ENCODE data around the gene PCDHAC2.

PCDHAC2 gene

DNA sequence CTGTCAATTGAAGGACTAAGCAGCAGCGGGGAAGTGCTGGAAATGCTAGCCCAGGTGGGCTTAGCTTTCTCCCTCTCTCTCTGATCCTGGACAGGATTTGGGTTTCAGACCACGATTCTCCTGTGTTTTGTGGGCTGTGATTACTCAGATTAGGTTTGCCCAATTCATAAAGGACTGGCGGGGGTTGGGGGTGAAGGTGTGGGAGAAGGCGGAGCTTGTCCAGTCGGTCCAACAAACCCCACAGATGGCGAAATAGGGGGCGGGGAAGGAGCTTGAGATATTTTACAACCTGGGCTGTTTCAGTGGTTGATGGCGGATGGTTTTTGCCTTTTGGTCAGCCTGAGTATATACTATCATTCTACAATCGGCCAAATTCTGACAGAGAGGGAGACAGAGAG, 35.2 kb downstream of the PCDHAC2 start:
- DNase-seq (ENCODE audit: low read depth), result no peak
- TF ChIP-seq, protein P1, sequence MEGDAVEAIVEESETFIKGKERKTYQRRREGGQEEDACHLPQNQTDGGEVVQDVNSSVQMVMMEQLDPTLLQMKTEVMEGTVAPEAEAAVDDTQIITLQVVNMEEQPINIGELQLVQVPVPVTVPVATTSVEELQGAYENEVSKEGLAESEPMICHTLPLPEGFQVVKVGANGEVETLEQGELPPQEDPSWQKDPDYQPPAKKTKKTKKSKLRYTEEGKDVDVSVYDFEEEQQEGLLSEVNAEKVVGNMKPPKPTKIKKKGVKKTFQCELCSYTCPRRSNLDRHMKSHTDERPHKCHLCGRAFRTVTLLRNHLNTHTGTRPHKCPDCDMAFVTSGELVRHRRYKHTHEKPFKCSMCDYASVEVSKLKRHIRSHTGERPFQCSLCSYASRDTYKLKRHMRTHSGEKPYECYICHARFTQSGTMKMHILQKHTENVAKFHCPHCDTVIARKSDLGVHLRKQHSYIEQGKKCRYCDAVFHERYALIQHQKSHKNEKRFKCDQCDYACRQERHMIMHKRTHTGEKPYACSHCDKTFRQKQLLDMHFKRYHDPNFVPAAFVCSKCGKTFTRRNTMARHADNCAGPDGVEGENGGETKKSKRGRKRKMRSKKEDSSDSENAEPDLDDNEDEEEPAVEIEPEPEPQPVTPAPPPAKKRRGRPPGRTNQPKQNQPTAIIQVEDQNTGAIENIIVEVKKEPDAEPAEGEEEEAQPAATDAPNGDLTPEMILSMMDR (IDR thresholded peaks at IDR 0.05; ENCODE audit: control insufficient read depth, extremely low read depth, insufficient read depth), result no peak
- no peak overlapping the region for H3K4me3 ChIP-seq (ENCODE audit: low read depth, low read length)

DNA sequence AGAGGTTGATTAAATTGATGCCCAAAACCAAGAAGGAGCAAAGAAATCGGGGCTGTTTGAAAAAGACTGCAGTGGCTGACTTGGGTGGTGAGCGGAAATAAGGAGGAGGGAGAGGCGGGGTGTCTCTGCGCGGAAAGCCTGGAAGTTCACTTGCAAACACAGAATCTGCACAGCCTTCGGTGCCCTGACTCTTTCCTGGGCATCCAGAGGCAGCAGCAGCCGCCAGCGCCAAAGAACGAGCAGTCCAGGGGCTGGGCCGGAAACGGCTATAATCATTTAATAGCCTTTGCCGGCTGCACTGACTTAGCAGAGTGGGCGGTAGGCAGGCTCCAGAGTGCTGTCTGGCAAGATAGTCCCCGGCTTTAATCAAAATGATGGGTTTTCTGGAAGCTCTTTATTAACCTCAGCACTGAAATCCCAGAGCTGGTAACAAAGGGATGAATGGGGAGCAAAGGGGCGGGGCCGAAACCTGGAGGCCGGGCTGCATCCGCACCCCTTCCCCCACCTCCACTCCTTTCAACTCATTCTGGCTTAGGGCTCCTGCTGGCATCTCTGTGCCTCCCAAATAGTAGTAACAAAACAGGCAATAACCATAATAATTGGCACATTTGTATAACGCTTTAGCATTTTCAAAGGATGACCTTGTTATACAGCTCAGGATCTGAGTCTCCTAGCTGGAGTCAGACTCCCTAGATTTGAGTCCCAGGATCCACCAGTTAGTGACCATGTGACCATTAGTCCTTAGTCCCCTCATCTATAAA, 35.7 kb downstream of the PCDHAC2 start:
- TF ChIP-seq, protein P1 (IDR thresholded peaks at IDR 0.05; ENCODE audit: control insufficient read depth, extremely low read depth, insufficient read depth), result no peak
- DNase-seq (ENCODE audit: low read depth), result no peak
- no peak overlapping the region for H3K4me3 ChIP-seq (ENCODE audit: low read depth, low read length)

DNA sequence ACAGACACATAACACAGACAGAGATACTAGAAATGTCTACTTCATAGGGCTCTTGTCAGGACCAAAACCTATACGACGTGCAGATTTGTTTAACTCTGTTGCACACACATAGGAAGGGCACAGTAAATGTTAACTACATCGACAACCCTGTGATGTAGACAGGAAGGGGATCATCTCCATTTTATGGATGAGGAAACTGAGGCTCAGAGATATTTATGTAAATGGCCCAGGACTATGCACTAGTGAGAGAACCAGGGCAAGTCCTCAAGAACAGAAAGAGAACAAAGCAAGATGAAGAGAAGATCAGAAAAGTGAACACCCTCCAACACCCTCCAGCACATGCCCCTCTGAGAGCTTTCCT, 36.3 kb downstream of the PCDHAC2 start:
- H3K4me3 ChIP-seq (ENCODE audit: low read depth, low read length), result no peak overlapping the region
- DNase-seq (ENCODE audit: low read depth), result no peak
- TF ChIP-seq, protein P1 (IDR thresholded peaks at IDR 0.05; ENCODE audit: control insufficient read depth, extremely low read depth, insufficient read depth), result no peak

DNA sequence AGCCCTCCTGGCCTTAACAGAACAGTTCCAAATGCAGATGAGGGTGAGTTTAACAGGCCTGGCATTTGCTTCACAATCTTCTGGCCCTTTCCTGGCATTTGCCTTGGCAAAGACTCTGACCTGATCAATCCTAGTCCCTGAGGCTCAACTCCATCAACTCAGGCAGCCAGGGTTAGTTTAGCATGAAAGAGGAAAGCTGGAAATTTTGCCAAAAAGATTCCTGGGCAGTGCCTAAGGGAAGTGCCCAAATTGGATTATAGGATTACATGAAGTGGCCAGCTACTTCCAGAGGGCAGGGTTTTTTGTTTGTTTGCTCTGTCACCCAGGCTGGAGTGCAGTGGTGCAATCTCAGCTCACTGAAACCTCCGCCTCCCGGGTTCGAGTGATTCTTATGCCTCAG, 36.8 kb downstream of the PCDHAC2 start:
- no peak for DNase-seq (ENCODE audit: low read depth)
- H3K4me3 ChIP-seq (ENCODE audit: low read depth, low read length), result no peak overlapping the region
- TF ChIP-seq, protein P1 (IDR thresholded peaks at IDR 0.05; ENCODE audit: control insufficient read depth, extremely low read depth, insufficient read depth), result no peak

DNA sequence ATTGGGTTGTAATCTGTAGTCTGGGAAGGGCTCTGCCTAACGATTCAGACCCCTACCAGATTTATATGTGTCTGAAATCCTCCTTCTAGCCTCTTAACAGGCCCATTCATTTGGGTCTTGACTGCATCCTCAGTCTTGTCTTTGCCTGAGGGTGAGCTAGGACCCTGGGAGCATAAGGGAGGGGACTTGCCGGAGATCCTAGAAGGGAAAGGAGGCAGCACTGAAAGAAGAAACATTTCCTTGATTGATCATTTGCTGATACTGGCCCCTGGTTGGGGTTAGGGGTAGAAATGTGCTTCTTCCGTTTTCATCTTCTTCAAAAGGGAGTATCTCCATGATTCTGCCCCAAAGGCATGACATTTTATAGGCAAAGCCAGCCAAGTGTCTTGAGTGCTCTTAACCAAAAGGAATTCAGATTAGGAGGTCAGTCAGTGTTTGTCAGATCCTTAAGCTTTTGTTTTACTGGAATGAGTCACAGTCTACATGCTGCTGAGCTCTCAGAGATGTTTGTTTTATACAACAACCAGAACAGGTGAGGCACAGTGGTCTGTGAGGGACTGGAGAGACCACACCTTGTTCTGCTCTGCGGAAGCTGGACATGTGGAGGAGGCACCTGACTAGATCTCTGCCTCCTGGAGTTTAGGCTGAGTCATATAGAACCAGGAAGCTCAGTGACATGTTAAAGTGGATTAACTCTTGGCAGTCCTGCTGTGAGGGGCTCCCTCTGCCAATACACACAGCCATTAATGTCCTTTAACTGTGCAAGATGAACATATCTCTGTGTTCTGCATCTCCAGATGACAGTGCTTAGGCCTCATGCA, 37.7 kb downstream of the PCDHAC2 start:
- no peak for DNase-seq (ENCODE audit: low read depth)
- no peak overlapping the region for H3K4me3 ChIP-seq (ENCODE audit: low read depth, low read length)
- TF ChIP-seq, protein P1 (IDR thresholded peaks at IDR 0.05; ENCODE audit: control insufficient read depth, extremely low read depth, insufficient read depth), result no peak

DNA sequence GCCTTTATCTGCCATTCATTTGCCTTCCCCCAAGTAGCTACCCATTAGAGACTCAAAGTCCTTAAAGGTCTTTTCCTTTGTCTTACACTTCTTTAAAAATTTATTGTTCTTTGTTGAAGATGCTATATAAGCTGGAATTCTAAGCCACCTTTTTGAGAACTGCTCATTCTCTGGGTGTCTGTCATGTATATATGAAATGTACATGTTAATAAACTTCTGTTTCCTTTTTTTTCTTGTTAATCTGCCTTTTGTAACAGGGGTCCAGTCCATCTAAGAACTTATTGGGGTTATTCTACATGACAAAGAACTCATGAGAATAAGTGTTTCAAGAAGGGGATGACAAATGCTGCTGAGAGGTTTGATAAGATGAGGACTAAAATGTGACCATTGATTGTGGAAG, 41.5 kb downstream of the PCDHAC2 start:
- TF ChIP-seq, protein P1 (IDR thresholded peaks at IDR 0.05; ENCODE audit: control insufficient read depth, extremely low read depth, insufficient read depth), result no peak
- H3K4me3 ChIP-seq (ENCODE audit: low read depth, low read length), result no peak overlapping the region
- DNase-seq (ENCODE audit: low read depth), result no peak

Measured in LNCaP clone FGC (cell line).